HG03139 (cell line): ENCODE results near the gene NRG2.

Experiments used
- ATAC-seq: cut with Tn5 transposase; IDR thresholded peaks from one replicate; pipeline ENCODE4 v1.9.1; 2021; ENCODE audit not compliant: unreplicated experiment

Gene NRG2

GRCh38 chr5:139821806-139822552, 221.1 kb downstream of the NRG2 start:
- ATAC-seq: no peak

- no peak for ATAC-seq
These were observed 222.5 kb downstream of the NRG2 start for GRCh38 chr5:139820606-139821005.

GRCh38 chr5:139820130-139820529, 223.0 kb downstream of the NRG2 start:
- ATAC-seq: no peak

GRCh38 chr5:139817970-139818369, 225.1 kb downstream of the NRG2 start:
- no peak for ATAC-seq

GRCh38 chr5:139817362-139817761, 225.7 kb downstream of the NRG2 start:
- no peak for ATAC-seq

GRCh38 chr5:139816566-139816965, 226.5 kb downstream of the NRG2 start:
- no peak for ATAC-seq

GRCh38 chr5:139814704-139815280, 228.3 kb downstream of the NRG2 start:
- no peak for ATAC-seq

- no peak for ATAC-seq
These were observed 228.9 kb downstream of the NRG2 start for GRCh38 chr5:139814191-139814601.

GRCh38 chr5:139812836-139813805, 230.0 kb downstream of the NRG2 start:
- ATAC-seq: no peak

GRCh38 chr5:139812323-139812722, 230.8 kb downstream of the NRG2 start:
- ATAC-seq: no peak

GRCh38 chr5:139811274-139811607, 231.9 kb downstream of the NRG2 start:
- no peak for ATAC-seq

- no peak for ATAC-seq
These were observed 232.5 kb downstream of the NRG2 start for GRCh38 chr5:139810341-139811273.

- no peak for ATAC-seq
These were observed 233.7 kb downstream of the NRG2 start for GRCh38 chr5:139809331-139809810.

GRCh38 chr5:139808481-139809330, 234.4 kb downstream of the NRG2 start:
- ATAC-seq: no peak

- ATAC-seq: no peak
These were observed 235.5 kb downstream of the NRG2 start for GRCh38 chr5:139807647-139808030.

GRCh38 chr5:139806726-139807646, 236.1 kb downstream of the NRG2 start:
- no peak for ATAC-seq

- ATAC-seq: no peak
These were observed 237.0 kb downstream of the NRG2 start for GRCh38 chr5:139806111-139806510.

GRCh38 chr5:139805545-139805944, 237.6 kb downstream of the NRG2 start:
- ATAC-seq: no peak
